ENCODE measurements around the gene RNF11.

- no peak for TF ChIP-seq CTCF (IDR thresholded peaks at IDR 0.05)
- no peak for TF ChIP-seq POLR2A (IDR thresholded peaks at IDR 0.05)
Measured at GRCh38 chr1:51305371-51305823, 69.3 kb downstream of the RNF11 start.
